ENCODE measurements around the gene PARD3B.

DNA sequence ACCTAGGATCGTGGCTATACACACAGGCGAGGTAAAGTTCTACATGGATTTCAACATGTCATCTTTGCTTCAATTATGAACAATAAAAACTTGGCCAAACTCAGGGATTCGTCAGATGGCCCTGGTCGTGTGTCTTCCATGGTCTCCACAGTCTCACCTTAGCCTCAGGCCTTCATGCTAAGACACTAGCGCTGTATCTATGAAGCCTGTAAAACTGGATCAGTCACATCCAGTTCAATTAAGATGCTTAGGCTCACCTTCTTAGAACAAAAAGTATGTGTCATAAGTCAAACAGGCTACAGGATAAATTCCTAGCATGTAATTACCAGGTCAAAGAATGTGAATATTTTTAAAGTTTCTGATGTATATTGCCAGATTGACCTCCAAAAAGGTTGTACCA is 1023.3 kb downstream of the PARD3B start:
- TF ChIP-seq, protein P1, sequence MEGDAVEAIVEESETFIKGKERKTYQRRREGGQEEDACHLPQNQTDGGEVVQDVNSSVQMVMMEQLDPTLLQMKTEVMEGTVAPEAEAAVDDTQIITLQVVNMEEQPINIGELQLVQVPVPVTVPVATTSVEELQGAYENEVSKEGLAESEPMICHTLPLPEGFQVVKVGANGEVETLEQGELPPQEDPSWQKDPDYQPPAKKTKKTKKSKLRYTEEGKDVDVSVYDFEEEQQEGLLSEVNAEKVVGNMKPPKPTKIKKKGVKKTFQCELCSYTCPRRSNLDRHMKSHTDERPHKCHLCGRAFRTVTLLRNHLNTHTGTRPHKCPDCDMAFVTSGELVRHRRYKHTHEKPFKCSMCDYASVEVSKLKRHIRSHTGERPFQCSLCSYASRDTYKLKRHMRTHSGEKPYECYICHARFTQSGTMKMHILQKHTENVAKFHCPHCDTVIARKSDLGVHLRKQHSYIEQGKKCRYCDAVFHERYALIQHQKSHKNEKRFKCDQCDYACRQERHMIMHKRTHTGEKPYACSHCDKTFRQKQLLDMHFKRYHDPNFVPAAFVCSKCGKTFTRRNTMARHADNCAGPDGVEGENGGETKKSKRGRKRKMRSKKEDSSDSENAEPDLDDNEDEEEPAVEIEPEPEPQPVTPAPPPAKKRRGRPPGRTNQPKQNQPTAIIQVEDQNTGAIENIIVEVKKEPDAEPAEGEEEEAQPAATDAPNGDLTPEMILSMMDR (IDR thresholded peaks at IDR 0.05), result no peak
- TF ChIP-seq POLR2A (IDR thresholded peaks at IDR 0.05), result no peak

Measured in lower leg skin (tissue), 3 donors.